Lung (tissue), 12 donors: ENCODE data around the gene NUDT6. TPM values are rescaled to one million over a fixed set of nuclear protein-coding genes. Genes with fewer than 3 reads are reported as not detected.

Experiments
- ATAC-seq: fragments of 200-7000 bp; cut with Tn5 transposase; one replicate; pipeline ENCODE4 v1.9.1; 2020; ENCODE audit warnings: moderate number of reproducible peaks; ENCODE audit not compliant: insufficient read depth, low FRiP score
- DNase-seq, 3 donors: peaks; one replicate each; pipeline ENCODE4 v3.0.0-alpha.2; 2013 to 2017
- H3K27ac ChIP-seq, 2 donors: one replicate each; pipeline ENCODE4 v1.5.1; 2013; ENCODE audit warnings: mild to moderate bottlenecking in 2 of 2, moderate library complexity in 2 of 2, control low read depth in 1 of 2, inconsistent platforms in 1 of 2, low read depth in 1 of 2, low read length in 1 of 2
- H3K27me3 ChIP-seq, 3 donors: one replicate each; pipeline ENCODE4 v1.5.1; 2013; ENCODE audit warnings: low read length in 2 of 3; ENCODE audit not compliant: control insufficient read depth in 3 of 3, insufficient read depth in 3 of 3
- H3K36me3 ChIP-seq, 4 donors: one replicate each; pipeline ENCODE4 v1.5.1; 2013; ENCODE audit warnings: low read length in 4 of 4, mild to moderate bottlenecking in 1 of 4, moderate library complexity in 1 of 4; ENCODE audit not compliant: control insufficient read depth in 4 of 4, insufficient read depth in 4 of 4
- H3K4me1 ChIP-seq, 5 donors: one replicate each; pipeline ENCODE4 v1.5.1; 2013; ENCODE audit warnings: low read length in 5 of 5, mild to moderate bottlenecking in 2 of 5, moderate library complexity in 1 of 5; ENCODE audit not compliant: control insufficient read depth in 5 of 5, insufficient read depth in 5 of 5
- H3K4me3 ChIP-seq: one replicate; pipeline ENCODE4 v1.5.1; 2013; ENCODE audit warnings: mild to moderate bottlenecking, control low read depth, moderate library complexity
- H3K9ac ChIP-seq, 2 donors: one replicate each; pipeline ENCODE4 v1.5.1; 2013; ENCODE audit warnings: low read length in 2 of 2, control low read depth in 1 of 2; ENCODE audit not compliant: insufficient read depth in 1 of 2
- H3K9me3 ChIP-seq, 4 donors: one replicate each; pipeline ENCODE4 v1.5.1; 2013; ENCODE audit warnings: low read length in 3 of 4, mild to moderate bottlenecking in 1 of 4, moderate library complexity in 1 of 4; ENCODE audit not compliant: control insufficient read depth in 4 of 4, insufficient read depth in 3 of 4
- WGBS, 2 donors: extraction: QIAGEN DNeasy Blood & Tissue Kit; methylation state at CpG; one replicate each; pipeline ENCODE4 v1.1.7; 2013; 5-methylcytosine and 5-hydroxymethylcytosine counted together
- polyA plus RNA-seq, 2 donors: library from polyadenylated mRNA; stranded (reverse); fragments of 200-250 nt; gene quantifications; one replicate each; pipeline ENCODE4 v1.2.1, GENCODE V29; 2013
- total RNA-seq, 2 donors: library from RNA; depleted of rRNA in 1 of 2; stranded (reverse); fragments of >200 nt in 1 of 2; gene quantifications; one replicate each; pipeline ENCODE4 v1.2.1, GENCODE V29; 2014 to 2021
- TF ChIP-seq, protein P1 (sequence below): IDR thresholded peaks from 2 replicates; pipeline ENCODE4 v1.5.1; 2012; ENCODE audit warnings: mild to moderate bottlenecking; ENCODE audit errors: control extremely low read depth, extremely low read depth
- donor health status: control.
- donor health status: control.
- donor health status: Bipolar disorder and iron deficiency.
- donor health status: healthy.
- donor health status: DM: yes; HTN: yes; CAD: no.

Gene NUDT6
- total and polyA plus RNA-seq, 4 donors: 3.8 to 9.2 (median 6.7) TPM

DNA sequence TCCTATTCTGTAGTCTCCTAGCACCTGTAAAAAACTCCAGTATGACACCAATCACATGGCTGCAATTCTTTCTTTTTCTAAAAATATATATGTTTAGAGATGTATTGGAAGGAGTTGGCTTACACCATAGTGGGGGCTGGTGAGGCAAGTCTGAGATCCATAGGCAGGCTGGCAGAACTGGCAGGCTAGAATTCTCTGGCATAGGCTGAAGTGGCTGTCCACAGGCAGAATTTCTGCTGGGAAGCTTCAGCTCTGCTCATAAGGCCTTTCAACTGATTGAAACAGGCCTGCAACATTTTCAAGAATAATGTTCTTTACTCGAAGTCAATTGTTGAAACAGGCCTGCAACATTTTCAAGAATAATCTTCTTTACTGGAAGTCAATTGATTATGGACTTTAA, 58.8 kb downstream of the NUDT6 start:
- TF ChIP-seq, protein P1, sequence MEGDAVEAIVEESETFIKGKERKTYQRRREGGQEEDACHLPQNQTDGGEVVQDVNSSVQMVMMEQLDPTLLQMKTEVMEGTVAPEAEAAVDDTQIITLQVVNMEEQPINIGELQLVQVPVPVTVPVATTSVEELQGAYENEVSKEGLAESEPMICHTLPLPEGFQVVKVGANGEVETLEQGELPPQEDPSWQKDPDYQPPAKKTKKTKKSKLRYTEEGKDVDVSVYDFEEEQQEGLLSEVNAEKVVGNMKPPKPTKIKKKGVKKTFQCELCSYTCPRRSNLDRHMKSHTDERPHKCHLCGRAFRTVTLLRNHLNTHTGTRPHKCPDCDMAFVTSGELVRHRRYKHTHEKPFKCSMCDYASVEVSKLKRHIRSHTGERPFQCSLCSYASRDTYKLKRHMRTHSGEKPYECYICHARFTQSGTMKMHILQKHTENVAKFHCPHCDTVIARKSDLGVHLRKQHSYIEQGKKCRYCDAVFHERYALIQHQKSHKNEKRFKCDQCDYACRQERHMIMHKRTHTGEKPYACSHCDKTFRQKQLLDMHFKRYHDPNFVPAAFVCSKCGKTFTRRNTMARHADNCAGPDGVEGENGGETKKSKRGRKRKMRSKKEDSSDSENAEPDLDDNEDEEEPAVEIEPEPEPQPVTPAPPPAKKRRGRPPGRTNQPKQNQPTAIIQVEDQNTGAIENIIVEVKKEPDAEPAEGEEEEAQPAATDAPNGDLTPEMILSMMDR: no peak

DNA sequence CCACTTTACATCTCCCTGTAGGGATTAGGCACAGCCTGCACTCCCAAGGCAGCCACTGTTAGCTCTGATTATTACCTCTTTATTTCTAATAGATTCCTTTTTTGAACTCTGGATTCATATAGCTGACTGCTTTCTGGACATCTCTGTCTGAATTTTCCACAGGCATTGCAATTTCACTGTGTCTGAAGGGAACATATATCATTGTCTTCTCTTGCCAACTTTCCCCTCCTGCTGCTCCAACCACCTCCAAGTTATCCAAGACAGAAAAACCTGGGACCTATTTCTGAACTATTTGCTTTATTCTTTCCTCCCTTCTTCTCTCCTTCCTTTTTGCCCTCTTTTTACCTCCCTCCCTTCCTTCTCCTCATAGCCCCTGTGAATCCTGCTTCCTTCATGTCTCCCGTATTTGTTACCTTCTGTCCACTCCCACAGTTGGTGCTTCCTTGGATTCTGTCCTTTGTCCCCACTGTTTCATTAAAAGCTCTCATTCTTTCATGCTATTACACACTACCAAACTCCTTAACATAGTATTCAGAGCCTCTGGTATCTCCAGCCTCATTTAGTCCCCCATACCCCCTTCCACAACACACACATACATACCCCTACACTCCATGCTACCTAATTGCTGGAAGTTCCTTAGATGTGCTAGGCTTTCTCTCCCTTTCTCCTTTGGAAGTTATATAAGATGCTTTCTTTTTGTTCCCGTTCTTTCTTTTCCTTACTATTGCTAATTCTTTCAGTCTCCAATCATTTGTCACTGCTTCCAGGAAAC, 61.0 kb downstream of the NUDT6 start:
- H3K9ac ChIP-seq: no peak overlapping the region
- no peak overlapping the region for H3K27ac ChIP-seq
- no peak overlapping the region for H3K4me3 ChIP-seq
- no peak for ATAC-seq
- no peak for DNase-seq
- peaks cover 0 to 2% (median 0%) of the 10 kb centered on the region in 5 donors for H3K4me1 ChIP-seq
- TF ChIP-seq, protein P1: no peak
- WGBS, 2 donors: 63 to 87% methylated on average over 2 of the region's 2 CpGs
- H3K27me3 ChIP-seq: no peaks in the 10 kb centered on the region
- H3K9me3 ChIP-seq: no peaks in the 10 kb centered on the region
- H3K36me3 ChIP-seq: no peaks in the 10 kb centered on the region

More for the DNA sequence above, 58.8 kb downstream of the NUDT6 start:
- peaks cover 0 to 2% (median 0%) of the 10 kb centered on the region in 4 donors for H3K9me3 ChIP-seq
- WGBS, 2 donors: 75 to 89% methylated on average over 1 of the region's 1 CpG
- H3K4me3 ChIP-seq: no peak overlapping the region
- H3K4me1 ChIP-seq: peaks cover 0 to 2% (median 0%) of the 10 kb centered on the region in 5 donors
- H3K27me3 ChIP-seq: no peaks in the 10 kb centered on the region
- no peak overlapping the region for H3K27ac ChIP-seq
- DNase-seq: no peak
- no peak for ATAC-seq
- no peaks in the 10 kb centered on the region for H3K36me3 ChIP-seq
- no peak overlapping the region for H3K9ac ChIP-seq

DNA sequence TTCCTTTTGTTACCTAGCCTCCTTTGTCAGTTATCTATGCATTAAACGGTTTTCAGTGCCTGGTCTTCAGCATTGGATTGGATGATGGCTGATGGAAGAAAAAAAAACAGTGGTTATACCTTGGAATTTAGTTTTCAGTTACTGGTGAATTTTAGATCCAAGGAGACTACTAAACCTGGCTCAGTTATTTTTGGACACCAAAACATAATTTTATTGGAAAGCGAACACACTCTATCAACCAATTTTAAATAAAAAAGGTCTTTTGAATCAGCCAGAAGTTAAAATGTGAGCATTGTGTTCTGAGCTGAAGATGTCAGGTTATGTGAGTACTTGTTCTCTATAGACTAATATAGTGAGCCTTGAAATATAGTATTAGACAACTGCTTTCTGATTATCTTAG, 63.7 kb downstream of the NUDT6 start:
- Histone ChIP-seq H3K9ac (no peak overlapping the region), H3K27ac (no peak overlapping the region), H3K27me3 (no peaks in the 10 kb centered on the region), H3K4me1 (peaks cover 0 to 19% (median 5%) of the 10 kb centered on the region in 5 donors), H3K4me3 (no peak overlapping the region), H3K36me3 (no peaks in the 10 kb centered on the region), H3K9me3 (no peaks in the 10 kb centered on the region)
- TF ChIP-seq, protein P1: no peak
- 81 to 88% methylated on average over 2 of the region's 2 CpGs for WGBS, 2 donors
- ATAC-seq: no peak
- no peak for DNase-seq

DNA sequence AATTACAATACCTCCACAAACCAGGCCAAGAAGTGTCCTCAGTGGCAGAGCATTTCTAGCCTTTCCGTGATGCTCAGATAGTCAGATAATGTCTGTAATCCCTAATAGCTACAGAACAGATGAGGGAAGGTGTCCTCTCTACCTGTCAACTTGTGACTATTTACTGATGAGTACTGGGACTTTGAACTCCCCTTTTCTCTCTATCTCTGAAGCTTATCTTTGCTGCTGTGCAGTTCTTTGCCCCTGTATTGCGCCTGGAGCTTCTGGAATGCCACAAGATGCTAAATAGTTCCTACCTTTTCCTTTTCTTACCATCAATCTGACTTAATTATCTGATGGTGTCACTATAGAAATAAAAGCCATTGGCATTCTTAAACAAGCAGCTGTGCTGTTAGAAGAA, 65.2 kb downstream of the NUDT6 start:
- H3K4me1 ChIP-seq: peaks cover 0 to 22% (median 5%) of the 10 kb centered on the region in 5 donors
- H3K9me3 ChIP-seq: no peaks in the 10 kb centered on the region
- no peaks in the 10 kb centered on the region for H3K36me3 ChIP-seq
- no peak overlapping the region for H3K27ac ChIP-seq
- H3K9ac ChIP-seq: no peak overlapping the region
- TF ChIP-seq, protein P1: no peak
- ATAC-seq (no peak), DNase-seq (no peak)
- 94 to 98% methylated on average over 2 of the region's 2 CpGs for WGBS, 2 donors
- H3K27me3 ChIP-seq: no peaks in the 10 kb centered on the region
- no peak overlapping the region for H3K4me3 ChIP-seq
